NCI-H82 (cell line): ENCODE results near the gene KIDINS220.

Source experiments
- DNase-seq: peaks from one replicate; lab custom pipeline; 2025; lab: John Stamatoyannopoulos, UW

The KIDINS220 gene

DNA sequence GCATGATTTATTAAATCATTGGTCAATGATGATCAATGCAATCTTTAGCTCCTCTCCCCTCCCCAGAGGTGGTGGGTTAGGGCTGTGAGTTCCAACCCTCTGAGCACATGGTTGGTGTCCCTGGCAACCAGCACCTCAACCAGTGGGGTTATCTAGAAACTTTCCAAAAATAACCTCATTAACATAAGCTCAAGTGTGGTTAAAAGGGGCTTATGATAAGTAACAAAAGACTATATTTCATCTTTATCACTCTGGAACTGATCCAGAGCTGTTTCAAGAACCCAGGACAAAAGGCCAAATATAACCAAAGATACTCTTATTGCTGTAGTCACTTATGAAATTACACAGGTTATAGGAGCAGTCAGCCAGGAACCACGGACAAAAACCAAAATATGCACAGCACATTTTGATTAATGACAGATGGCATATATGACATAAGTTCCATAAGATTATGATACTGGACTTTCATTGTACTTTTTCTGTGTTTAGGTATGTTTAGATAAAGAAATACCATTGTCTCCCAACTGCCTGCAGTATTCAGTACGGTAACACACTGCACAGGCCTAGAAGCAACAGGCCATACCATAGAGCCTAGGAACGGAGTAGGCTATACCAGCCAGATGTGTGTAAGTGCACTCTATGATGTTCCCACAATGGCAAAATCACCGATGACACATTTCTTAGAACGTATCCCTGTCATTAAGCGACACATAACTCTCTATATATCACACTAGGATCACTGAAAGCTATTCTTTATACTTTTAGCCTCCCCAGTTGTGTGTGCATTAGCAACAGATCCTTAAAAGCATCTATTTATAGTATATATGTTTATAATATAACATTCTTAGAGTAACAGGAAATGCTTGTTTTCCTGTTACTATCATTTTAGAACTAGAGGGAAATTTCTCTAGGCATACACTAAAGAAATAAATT is 31.9 kb downstream of the KIDINS220 start:
- DNase-seq: peak; percentile 35

- DNase-seq: no peak
Measured at GRCh38 chr2:8803658-8804379, 33.6 kb downstream of the KIDINS220 start.

DNA sequence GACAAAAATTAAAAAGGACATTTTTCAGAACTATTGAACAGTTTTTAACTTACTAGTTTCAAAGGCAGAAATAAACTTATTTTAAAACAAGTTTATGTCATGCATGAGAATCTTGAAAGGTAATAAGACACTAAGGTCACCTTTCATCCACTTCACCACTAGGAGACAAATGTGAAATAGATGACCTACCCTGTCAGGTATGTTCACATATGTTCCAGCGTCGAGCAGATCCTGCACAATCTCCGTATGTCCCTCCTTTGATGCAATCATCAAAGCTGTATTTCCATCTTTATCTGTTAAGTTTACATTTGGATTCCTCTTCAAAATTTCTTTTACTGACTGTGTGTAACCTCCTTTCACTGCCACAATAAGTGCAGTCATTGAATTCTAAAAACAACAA is 34.7 kb downstream of the KIDINS220 start:
- no peak for DNase-seq

GRCh38 chr2:8800821-8801220 is 36.6 kb downstream of the KIDINS220 start:
- DNase-seq: no peak

DNA sequence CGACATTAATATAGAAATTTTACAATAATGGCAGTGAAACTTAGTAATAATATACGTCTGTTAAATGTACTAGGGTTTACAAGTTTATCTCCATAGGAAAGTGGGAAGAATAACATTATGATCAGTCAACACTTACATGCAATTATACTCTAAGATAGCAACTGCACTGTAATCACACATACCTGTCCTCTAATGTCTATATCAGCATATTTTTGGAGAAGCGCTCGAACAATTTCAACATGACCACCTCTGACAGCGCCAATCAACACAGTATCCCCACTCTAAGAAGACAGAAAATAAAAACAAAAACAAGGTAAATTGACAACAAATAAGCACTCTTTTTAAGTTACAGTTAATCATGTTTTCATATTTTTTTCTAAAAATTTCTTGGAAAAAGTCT is 37.2 kb downstream of the KIDINS220 start:
- no peak for DNase-seq

DNA sequence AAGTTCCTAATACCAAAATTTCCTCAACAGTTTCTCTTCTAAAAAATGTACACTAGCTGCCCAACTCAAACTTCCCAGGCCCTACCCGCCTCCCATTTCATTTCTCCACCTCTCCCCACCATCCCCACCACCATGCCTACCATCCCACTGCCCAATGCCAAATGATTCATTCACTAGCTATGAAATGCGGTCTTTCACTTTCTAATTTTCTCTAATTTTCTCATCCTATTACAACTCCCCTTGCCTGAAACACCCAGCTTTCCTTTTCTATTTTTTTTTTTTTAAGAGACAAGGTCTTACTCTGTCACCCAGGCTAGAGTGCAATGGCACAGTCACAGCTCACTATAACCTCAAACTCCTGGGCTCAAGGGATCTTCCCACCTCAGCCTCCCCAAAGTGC is 38.4 kb downstream of the KIDINS220 start:
- DNase-seq: no peak

DNA sequence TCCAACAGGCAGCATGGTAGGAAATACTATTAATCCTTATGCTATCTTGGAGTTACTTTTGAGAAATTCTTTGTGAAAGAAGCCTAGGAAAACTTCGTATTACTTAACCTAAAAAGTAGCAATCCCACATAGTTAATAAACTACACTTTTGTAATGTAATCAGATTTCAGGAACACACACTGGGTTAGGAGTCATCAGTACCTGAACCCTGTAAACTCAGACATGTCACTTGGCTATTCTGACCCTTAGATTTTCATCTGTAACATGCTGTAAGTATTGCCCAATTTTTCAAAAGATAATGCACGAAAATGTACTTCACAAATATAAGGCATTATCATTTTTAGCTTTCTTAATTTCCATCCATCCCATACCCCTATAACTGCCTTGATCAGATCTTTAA is 39.0 kb downstream of the KIDINS220 start:
- no peak for DNase-seq

- no peak for DNase-seq
Measured at GRCh38 chr2:8797682-8798081, 39.7 kb downstream of the KIDINS220 start.

DNA sequence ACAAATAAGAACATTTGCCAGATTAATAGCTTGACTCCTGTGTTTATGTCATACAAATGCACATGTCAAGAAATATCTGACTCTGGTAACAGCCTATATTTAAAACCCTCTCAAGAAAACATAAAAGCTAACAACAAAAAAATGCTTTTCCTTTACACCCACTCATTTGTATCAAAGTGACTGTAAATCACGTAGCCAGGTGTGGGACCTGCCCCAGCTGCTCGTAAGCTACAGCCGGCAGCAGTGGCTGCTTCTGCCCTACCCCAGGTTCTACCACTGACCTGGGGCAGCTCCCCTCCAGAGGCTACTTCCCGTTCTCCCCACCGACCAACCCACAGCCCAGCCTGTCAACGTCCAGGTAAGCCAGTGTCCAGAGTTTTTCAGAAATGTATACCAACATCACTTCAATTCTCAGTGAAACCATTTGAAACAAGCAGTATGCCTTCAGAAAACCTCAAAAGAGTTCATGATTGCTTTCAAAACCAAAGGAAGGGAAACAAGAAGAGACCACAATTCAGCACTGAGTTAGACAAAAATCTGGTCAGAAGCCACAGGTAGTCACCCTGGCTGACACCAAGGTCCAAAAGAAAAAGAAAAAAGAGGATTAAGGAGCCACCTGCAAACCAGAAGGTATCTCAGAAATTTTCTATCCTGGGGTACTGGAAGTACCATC is 40.4 kb downstream of the KIDINS220 start:
- DNase-seq: no peak

GRCh38 chr2:8796315-8796848 is 41.0 kb downstream of the KIDINS220 start:
- DNase-seq: no peak

DNA sequence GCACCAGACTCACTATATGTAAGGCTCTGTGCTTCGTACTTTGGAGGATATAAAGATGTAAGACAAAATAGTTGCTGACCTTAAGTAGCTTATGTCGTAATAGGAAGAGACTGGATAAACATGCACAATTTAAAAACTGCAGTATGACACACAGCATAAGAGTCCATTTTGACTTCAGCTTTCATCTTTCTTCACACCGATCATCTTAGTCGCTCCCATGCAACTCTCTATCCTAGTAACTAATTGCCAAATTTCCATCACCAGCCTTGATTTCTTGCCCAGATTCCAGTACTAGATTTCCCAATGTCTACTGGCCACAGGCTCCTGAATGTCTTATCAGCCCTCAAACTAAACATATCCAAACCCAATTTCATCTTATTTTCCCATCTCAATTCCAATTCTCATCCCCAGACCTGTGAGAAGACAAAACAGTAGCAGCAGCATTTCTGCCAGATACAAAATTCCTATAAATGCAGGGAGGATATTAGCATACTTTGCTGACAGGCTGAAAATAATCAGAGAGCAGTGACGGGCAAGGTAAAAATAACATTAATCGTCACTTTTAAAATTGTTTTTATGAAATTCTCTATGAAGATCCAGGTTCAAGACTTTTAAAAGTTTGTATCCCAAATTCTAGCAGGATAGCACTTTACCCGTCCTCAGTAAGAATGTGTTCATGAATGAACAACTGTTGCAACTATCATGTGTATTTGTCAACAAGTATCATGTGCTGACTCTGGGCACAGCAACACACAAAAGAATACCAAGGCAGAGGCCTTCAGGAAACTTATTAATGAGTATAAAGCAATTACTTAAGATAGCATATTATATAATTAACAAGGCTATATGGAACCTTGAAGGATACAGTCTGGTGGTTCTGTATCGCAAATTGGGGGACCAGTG is 42.2 kb downstream of the KIDINS220 start:
- DNase-seq: no peak

DNA sequence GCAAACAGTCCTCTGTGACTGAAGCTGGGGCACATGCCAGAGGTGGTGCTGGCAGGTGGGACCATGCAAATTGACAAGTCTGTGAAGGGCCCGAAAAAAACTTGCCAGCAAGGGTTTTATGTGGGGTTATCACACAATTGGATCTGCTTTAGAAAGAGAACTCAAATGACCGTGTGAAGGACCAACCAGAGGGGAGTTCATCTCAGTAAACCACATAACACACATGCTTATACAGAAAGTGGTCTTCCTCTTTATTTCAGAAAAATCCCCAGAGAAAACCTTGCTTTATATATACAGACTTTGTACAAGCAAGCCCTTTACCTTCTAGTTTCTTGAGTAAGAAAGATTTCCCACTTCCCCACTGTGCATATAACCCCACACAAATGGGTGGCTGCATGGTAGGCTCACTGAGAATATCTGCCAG is 46.7 kb downstream of the KIDINS220 start:
- no peak for DNase-seq

GRCh38 chr2:8786463-8786862 is 51.0 kb downstream of the KIDINS220 start:
- DNase-seq: no peak

- no peak for DNase-seq
Measured at GRCh38 chr2:8779795-8780671, 57.4 kb downstream of the KIDINS220 start.

GRCh38 chr2:8774371-8774770 is 63.0 kb downstream of the KIDINS220 start:
- no peak for DNase-seq

DNA sequence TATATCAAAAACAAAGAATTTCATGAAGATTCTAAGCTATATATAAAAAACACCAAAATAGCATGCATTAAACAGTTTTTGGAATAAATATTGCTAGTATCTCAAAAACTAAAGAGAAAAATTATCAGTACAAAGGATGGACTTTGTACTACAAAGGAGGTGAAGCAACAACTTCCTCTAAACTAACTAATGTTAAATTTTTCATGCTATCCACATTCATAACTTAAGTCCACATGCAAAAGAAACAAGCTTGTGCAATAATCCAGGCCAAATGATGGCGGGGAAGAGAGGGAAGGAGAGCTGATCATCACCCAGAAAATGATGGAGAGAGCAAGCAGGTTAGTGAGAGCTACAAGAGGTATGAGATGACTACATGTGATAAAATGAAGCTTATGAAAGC is 70.1 kb downstream of the KIDINS220 start:
- DNase-seq: no peak

DNA sequence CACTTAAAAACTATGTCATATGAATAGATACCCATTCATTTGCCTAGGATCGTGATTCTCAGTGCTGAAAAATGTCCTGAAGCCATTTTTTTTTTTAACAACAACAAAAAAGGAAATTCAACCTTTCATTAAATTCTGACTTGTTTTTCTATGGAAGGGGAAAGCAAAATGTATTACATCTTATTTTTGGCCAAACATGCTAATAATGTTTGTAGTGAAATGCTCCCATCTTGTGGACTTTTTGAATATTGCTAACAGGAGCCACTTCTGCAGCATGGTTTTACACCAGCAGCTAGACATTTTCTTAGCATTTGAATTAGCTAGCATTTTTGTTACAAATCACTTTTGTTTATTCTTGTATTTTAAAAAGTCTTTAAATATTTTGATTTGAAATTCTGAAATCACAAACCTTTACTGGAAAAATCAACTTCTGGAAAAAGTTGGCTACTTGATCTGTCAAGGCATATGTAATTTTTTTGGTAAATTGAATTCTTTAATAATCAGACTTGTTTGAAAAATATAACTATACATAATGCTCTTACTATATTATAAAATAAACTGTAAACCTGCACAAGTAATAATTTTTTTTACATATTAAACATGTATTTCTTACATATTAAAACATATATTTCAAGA is 75.8 kb downstream of the KIDINS220 start:
- peak; percentile 46 for DNase-seq

GRCh38 chr2:8756716-8757115 is 80.7 kb downstream of the KIDINS220 start:
- no peak for DNase-seq

GRCh38 chr2:8756230-8756629 is 81.2 kb downstream of the KIDINS220 start:
- no peak for DNase-seq
